DMS 273 (cell line): ENCODE data around the gene FCSK.

ENCODE experiments used
- DNase-seq: peaks from one replicate; lab custom pipeline; 2025; ENCODE audit not compliant: unreplicated experiment; lab: John Stamatoyannopoulos, UW

FCSK gene

DNA sequence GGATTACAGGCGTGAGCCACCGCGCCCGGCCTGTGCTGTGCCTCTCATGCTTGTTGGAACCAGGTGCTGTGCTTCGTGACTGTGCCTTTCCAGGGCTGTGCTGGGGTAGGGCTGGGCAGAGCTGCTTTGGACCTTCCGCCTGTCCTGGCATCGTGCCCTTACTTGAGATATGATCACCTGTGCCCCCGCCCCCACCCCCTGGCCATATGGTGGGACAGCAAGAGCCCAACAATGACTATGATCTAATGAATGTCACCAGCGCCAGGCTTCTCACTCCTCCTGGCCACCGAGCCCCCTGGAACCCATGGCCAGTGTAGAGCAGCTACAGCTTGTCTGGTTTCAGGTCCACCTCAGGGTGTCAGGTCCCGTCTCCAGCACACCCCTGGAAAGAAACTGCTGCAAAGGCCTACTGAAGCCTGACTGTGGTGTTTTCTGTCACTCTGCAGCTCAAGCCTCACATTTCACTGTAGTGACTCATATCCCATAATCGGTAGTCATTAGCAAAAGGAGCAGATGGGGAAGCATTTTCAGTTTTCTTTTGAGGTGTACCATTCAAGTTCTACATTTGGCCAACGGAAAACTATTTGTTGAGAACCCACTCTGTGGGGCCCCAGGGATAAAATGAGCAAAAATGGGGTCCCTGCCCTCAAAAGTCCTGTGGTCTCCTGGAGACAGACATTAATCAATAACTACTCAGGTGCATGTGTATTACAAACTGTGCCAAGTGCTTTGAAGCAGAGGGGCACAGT, 22.1 kb downstream of the FCSK start:
- DNase-seq: peak; percentile 93

DNA sequence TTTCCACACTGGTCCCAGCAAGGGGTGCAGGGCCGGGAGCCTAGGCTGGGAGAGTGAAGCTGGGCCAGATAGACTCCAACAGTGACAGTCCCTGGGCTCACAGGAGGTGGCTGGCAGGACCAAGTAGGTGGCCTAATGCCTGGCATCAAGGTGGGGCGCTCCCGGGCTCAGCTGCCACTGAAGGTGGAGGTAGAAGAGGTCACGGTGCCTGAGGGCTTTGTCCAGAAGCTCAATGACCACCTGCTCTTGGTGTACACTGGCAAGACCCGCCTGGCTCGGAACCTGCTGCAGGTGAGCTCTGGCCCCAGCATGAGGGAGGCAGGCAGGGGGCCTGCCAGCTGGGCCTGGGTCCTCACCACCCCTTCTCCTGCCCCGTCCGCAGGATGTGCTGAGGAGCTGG, 23.8 kb downstream of the FCSK start:
- DNase-seq: no peak

DNA sequence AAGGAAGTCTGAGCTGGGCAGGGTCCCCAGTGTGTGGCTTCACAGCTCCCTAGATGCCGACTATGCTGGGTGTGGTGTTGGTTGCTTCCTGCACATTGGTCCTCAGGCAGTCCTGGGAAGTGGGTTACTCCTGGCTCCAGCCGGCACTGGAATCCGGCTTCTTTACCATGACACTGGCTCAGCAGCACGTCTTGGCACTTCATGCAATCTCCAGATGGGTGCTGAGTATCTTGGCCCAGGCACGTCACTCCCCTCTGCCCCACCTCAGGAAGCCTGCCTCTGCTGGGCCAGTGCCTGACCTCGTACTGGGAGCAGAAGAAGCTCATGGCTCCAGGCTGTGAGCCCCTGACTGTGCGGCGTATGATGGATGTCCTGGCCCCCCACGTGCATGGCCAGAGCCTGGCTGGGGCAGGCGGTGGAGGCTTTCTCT, 24.5 kb downstream of the FCSK start:
- peak; percentile 91 for DNase-seq

DNA sequence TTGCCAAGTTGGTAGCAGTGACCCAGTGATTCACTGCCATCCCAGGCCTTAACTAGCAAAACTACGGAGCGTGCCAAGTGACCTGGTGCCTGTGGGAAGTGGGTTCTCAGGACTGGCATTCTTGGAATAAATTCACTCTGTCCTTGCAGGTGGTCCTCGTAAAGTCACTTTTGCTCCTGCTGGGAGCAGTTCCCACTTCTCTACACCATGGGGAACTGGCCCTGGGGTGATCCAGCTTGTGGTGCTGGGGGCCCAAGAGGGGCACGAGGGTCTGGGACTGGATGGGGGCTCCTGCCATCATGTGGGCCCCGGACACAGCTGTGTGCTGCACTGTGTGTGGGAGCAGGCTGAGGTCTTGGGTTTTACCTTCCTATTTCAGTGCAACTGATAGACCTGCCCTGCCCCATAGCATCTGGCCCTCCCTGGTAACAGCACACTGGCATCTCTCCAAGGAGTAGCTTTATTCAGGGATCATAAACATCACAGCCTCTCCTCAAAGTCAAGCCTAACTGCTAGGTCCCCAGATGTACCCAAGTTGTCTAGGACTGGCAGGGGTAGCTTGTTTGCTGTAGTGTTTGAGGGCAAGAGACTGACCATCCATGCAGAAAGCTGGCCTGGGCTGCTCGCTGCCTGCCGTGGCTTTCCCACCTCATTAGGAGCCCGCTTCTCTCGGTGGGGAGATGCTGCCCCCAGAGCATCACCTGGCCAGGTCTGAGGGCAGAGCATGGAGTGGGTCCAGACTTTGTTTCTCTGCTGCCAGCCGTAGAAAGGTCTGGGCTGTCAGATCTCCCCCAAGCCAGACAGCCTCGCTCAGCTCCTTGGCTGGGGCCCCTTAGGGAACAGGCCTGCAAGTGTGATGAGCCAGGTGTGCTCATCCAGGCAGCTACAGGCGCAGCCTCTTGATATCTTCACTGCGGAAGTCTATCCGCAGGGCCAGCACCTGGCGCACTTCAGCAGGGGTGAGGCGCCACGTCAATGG, 26.0 kb downstream of the FCSK start:
- peak; percentile 97 for DNase-seq

DNA sequence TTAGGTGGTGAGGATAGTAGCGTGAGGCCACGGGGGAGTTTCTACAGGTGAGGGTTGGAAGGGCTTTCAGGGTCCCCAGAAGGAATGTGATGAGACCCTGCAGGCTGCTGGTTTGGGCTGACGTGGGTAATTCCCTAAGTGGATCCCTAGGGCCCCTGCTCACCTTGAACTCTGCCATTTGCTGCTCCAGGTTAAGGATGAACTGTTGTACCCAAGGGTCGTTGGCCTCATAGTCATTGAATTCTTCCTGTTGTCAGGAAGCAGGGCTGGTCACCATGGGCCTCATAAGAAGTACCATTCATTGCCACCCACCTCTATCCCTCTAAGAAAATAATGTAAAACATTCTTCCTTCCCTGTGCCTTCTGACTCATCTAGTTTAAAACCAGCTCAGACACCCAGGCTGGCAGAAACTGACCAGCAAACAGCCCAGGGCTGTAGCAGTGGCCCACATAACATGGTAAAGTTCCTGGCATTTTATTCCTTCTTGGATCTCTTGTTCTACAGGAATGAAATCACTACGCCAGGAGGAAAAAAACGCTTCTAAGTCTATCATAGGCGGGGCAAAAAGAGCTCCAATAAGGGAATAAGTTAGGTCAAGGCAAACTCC, 27.6 kb downstream of the FCSK start:
- DNase-seq: no peak

DNA sequence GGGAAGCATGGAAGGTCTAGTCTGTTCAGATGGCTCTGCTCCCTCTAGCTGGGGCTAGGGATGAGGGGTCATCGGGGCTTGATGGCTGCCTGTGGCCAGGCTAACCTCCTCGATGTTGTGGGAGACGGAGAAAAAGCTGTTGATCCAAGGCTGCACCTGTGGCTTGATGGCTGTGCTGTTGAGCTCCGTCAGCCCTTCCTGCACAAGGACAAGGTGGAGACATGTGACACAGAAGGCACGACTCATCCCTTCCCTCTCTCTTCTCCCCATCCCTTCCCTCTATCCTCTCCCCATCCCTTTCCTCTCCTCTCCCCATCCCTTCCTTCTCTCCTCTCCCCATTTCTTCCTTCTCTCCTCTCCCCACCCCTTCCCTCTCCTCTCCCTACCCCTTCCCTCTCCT, 28.2 kb downstream of the FCSK start:
- DNase-seq: no peak

DNA sequence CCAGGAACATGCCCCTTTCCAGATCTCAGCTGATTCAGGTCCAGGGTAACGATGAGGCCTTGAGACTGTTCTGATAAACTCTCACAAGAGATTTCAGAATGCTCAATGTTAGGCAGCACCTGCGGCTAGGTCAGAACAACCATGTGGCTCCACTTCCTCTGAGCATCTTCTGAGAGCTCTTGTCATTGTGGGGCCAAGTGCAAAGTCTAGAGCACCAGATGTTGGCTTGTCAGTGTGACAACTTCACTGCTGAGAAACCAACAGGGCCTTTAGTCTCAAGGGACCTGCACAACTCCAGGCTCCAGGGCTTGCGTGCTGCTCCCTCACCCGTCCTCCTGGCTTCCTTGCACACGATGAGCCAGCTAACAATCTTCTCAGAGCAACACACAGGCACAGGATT, 29.0 kb downstream of the FCSK start:
- DNase-seq: no peak

DNA sequence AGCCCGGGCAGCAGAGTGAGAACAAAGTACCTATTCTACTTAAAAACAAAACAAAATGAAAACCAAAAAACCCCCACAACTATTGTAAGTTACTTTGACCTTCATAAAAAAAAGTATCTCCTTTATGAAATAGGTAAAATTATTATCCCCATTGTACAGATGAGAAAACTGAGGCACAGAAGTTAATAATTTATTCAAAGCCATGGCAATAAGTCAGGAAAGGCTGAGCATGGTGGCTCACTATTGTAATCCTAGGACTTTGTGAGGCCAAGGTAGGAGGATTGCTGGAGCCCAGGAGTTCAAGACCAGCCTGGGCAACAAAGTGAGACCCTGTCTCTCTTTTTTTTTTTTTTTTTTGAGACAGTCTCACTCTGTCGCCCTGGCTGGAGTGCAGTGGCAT, 30.5 kb downstream of the FCSK start:
- DNase-seq: no peak

DNA sequence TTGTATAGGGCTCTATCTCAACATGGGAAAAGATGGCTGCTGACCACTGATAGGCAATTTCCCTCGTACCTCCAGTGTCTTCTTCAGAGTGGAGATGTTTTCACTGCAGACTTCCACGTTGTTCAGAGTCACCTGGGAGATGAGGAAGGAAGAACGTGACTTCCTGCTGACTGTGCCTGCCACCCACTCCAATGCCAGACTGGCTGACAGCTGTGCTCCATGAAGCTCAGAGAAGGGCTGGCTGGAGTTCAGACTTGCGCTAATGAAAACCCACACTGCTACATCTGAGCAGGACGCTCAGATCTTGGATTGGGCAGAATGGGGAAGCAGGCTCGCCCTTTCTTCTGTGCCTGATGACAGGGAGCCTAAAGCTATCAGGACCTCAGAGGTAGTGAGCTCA, 35.9 kb downstream of the FCSK start:
- DNase-seq: peak; percentile 97

DNA sequence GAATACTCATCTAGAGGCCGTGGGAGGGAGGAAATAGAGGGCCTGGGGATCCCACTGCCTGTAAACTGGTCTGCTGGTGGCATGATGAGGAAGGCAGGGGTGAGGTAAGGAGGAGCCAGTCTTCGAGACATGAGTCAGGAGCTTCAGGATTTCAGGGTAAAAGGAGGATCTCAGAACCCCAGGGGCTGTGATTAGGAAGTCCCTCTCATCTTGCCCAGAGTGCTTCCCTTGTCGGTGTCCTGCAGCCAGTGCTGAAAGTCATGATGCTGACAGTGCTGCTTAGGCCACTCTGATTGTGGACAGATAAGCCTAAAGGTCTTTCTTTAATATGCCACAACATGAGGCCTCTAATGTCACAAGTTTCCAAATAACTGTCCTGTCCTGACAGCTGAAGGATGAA, 39.4 kb downstream of the FCSK start:
- no peak for DNase-seq

DNA sequence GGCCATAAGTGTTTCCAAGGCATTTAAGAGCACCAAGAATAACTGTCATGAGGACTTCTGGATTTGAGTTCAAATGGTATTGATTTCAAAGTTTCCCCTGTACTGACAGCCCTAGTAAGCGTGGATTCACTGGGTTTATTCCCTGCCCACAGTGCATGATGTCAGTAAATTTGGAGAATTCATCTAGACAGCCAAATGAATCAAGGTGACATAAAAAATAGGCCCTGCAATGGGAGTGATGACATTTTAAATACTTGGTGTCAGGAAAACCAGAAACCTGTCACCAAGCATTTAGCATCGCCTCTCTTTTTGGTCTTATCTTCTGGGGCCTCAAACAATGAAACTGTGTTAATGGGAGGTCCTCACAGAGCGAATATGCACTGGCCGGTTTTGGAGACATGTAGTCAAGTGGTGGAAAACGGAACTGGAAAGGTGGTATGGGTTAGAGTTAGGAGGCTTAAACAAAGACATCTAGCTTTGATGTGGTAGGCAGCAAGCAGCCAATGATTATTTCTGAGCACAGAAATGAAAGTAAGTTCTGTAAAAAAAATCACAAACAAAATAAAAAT, 39.9 kb downstream of the FCSK start:
- no peak for DNase-seq

DNA sequence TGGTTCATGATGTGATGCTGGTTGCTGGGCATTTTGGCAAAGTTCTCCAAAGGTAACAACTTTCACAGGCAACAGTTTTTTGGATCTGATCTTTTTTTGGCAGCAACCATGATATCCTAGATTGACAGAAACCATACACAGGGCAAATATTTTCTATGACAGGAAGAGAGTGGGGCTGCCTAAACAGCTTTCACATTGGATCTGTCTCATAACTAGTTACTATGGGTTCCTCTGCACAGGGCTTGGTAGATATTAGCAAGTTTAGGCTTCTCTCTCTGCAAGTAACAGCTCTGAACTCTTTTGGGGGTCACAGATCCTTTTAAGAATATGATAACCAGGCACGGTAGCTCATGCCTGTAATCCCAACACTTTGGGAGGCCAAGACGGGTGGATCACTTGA, 40.4 kb downstream of the FCSK start:
- DNase-seq: no peak

DNA sequence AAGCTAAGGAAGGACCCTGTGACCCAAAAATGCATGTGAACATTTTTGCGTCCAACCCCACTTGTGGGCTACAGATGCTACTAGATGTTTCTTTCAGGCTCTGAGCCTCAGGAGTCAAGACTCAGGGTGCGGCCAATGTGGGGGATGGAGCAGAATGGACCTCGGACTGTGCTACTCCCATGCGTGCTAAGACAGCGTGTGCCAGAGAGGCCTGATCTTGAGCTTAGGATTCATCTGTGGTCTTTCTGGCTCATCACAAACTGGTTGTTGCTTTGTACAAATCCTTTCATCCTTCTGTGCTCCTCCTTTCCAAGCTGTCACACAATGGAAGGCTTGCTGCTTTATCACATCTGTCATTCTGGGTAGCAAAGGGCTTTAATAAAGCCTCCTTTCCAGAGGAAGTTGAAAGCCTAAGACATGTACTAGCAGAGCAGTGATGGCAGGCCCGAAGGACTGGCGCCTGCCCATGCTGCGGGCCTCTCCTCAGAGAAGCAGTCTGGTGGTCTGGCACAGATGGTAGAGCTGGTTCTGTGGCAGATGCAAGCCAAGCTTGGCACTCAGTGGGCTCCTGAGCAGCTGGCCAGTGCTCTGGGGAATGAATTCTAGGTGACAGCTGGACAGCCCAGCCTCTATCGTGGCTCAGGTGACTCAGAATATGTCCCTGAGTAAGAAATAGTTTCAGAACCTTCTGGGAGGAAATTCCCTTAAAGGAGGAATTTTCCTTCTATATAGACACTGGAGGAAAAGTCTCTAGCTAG, 41.2 kb downstream of the FCSK start:
- DNase-seq: peak; percentile 99

DNA sequence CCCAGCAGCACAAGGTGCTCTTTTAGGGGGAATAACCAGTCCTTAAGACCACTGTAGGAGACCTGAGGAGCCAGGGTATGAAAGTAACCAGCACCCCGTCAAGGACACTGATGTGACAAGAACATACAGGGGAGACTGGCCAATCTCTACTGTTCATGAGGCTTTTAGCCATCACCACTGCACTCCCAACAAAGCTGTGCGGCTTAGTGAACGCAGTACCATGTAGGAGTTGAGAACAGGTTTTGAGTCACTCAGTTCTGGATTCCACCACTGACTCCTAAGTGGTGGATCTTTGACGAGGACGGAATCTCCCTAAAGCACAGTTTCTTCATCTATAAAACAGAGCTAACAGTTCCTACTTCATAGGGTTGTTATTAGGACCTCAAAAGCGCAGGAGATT, 42.1 kb downstream of the FCSK start:
- no peak for DNase-seq

DNA sequence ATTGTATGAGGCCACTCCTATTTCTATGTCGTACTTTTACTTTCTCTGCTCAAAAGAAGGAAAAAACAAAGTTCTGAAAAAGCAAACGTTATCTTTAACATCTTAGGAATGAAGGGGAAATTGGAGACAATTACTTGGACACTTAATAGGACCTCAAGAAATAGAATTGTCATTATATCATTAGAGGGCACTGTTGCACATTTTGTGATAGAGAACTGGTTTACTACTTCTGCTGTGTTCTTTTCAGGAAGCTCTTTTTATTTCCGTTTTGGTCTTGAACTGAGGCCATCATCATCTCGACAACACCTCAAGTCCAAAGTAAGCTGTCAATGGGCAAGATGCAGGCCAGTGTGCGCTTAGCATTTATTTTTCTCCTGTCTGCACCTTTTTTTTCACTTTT, 54.4 kb downstream of the FCSK start:
- peak; percentile 29 for DNase-seq

DNA sequence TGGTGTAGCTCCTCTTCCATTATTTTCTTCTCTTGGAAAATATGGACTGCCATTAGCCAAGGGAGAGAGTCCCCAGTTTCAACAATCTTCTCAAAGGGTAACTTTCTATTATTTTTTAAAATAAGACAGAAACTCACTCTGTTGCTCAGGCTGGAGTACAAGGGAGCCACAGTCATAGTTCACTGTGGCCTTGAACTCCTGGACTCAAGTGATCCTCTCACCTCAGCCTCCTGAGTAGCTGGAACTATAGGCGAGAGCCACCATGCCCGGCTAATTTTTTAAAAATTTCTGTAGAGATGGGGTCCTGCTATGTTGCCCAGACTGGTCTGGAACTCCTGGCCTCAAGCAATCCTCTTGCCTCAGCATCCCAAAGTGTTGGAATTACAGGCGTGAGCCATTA, 55.8 kb downstream of the FCSK start:
- no peak for DNase-seq

DNA sequence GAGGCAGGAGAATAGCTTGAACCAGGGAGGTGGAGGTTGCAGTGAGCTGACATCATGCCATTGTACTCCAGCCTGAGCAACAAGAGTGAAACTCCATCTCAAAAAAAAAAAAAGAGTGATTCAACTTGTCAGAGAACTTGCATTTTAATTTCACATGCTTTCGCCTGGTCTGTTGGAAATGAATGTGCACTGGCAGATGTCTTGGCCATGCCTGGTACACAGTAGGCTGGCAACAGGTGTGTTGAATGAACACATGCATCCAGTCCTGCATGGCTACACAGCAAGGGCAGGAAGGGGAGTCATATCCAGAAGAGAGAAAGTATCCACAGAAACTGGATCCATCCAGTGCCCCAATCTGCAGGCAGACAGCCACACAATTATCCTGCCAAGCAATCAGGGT, 57.4 kb downstream of the FCSK start:
- no peak for DNase-seq

DNA sequence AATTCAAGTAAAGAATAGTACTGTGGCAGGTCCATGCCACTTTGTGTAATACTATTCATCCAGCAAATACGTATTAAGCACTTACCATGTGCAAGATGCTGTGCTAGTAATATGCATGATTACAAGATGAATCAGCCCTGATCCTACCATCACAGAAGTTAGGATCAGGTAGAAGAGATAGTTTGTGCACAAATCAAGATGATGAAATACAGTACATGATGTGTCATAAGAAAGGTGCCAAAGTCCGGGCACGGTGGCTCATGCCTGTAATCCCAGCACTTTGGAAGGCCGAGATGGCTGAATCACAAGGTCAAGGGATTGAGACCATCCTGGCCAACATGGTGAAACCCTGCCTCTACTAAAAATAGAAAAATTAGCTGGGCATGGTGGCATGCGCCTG, 58.1 kb downstream of the FCSK start:
- DNase-seq: no peak

DNA sequence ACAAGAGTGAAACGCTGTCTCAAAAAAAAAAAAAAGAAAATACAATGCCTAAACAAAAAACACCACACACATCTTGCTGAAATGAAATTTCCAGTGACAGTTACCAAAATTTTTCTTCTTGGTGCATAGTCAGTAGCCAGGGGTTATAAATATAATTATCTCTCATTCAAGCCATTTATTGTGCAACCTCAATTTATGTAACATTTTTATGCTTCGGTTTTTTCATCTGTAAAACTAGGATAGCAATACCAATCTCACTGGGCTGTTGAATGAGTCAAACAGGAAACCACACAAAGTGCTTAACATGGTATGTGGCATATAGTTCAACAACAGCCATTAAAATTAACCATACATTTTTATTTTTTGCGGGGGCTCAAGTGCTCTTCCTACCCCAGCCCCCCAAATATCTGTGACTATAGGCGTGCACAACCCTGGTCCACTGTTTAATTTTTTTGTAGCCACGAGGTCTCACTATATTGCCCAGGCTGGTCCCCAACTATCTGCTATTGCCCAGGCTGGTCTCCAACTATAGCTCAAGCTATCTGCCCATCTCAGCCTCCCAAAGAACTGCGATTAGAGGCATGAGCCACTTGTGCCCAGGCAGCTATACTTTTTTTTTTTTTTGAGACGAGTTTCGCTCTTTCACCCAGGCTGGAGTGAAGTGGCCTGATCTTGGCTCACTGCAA, 66.4 kb downstream of the FCSK start:
- no peak for DNase-seq
